NB4 (cell line): ENCODE results near the gene DMAP1.

Source experiments
- DNase-seq: peaks from one replicate; pipeline ENCODE4 v3.0.0; 2010; ENCODE audit warnings: low read depth
- H3K4me3 ChIP-seq: one replicate; pipeline ENCODE4 v1.5.1; 2011; ENCODE audit warnings: mild to moderate bottlenecking, low read depth, low read length, moderate library complexity
- CTCF ChIP-seq: IDR thresholded peaks from one replicate; pipeline ENCODE4 v1.5.1; 2012; ENCODE audit warnings: low read depth, low read length
- MAX ChIP-seq: IDR thresholded peaks from 2 replicates; pipeline ENCODE4 v1.6.1; 2011; ENCODE audit warnings: low read depth, low read length
- MYC ChIP-seq: IDR thresholded peaks from 2 replicates; pipeline ENCODE4 v1.6.1; 2011; ENCODE audit warnings: low read depth, low read length
- POLR2A ChIP-seq: IDR thresholded peaks from 2 replicates; pipeline ENCODE4 v1.6.1; 2011; ENCODE audit warnings: mild to moderate bottlenecking; ENCODE audit not compliant: insufficient read length; ENCODE audit errors: extremely low read depth

DMAP1 gene

DNA sequence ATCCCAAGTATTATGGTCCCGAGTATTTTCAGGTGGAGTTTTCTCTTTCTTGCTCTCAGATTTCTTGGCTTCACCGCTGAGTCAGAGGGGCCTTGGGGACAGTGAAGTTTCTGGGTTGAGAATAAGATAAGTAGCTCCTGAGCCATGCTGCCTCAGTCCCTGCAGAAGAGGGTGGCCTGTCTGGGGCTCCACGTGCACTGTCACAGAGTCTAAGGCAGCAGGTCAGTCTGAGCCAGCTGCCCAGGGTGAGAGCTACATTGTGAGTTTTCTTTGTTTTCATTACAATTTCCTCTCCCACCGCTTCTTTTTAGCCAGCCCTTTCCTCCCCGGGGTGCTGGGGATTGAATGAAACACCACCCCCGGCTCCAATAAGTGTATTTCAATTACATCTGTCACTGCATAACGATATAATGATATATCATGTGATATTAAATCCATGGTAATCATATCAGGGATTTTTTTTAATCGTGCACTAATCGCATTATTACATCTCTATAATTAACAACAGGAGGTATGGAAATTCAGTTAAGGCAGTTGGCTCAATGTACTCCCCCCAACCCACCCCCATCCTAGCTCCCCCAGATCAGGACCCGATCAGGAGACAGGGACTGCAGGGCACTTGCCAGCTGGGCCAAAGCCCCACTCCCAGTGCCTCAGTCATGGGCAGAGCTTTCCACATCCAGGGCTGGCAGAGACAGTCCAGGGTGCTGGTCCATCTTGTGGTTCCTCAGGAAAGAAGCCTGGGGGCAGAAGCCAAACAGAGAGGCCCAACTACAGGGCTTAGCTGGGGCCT is 43.7 kb downstream of the DMAP1 start:
- no peak for TF ChIP-seq CTCF
- no peak for TF ChIP-seq MAX
- no peak for TF ChIP-seq MYC
- TF ChIP-seq POLR2A, result no peak

DNA sequence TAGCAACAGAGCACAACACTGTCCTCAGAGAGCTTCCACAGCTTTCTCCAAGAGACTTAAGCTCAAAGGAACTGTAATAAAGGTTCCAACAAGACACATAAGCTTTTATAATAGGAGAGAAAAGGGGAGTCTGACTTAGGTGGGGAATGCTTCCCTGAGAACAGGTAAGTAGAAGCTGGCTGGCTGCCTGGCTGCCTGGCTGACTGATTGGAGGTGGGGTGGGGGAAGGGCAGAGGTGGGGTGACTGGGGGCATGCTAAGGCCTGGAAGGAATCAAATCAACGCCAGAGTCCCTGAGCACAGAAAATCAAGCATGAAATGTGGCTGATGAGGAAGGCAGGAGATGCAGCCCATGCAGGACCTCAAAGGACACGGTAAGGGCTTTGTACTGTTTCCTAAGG is 45.8 kb downstream of the DMAP1 start:
- DNase-seq, result no peak
- no peak for TF ChIP-seq MAX
- no peak for TF ChIP-seq POLR2A
- no peak for TF ChIP-seq MYC
- no peak overlapping the region for H3K4me3 ChIP-seq

More for the DNA sequence above, 43.7 kb downstream of the DMAP1 start:
- H3K4me3 ChIP-seq, result no peak overlapping the region
- no peak for DNase-seq

- DNase-seq, result no peak
- no peak for TF ChIP-seq MYC
- TF ChIP-seq CTCF, result no peak
- TF ChIP-seq MAX, result no peak
- no peak for TF ChIP-seq POLR2A
Observed at GRCh38 chr1:44260792-44261170, 47.5 kb downstream of the DMAP1 start.

GRCh38 chr1:44261171-44261817 is 48.0 kb downstream of the DMAP1 start:
- no peak overlapping the region for H3K4me3 ChIP-seq
- DNase-seq, result no peak
- TF ChIP-seq POLR2A, result no peak
- TF ChIP-seq CTCF, result no peak
- TF ChIP-seq MAX, result no peak
- no peak for TF ChIP-seq MYC

More at GRCh38 chr1:44260792-44261170, 47.5 kb downstream of the DMAP1 start:
- H3K4me3 ChIP-seq, result no peak overlapping the region

DNA sequence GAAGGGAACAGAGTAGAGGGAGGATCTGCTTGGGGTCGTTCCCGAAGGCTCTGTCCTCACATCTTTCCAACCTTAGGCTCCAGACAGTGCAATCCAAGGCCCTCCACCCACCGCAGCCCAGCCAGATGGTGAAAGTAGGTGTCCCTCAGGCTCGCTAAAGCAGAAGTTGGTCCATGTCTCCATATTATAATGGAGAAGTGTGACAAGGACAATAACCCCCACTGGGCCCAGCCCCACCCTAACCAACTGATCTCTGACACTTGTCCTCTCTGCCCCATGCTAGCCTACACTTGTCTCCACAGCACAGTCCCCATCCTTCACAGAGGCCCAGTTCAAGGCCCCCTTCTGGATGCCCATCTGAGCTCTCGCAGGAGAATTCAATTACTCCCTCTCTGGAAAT is 48.7 kb downstream of the DMAP1 start:
- no peak overlapping the region for H3K4me3 ChIP-seq
- TF ChIP-seq MAX, result no peak
- TF ChIP-seq POLR2A, result no peak
- no peak for TF ChIP-seq MYC
- no peak for TF ChIP-seq CTCF
- DNase-seq, result no peak

- TF ChIP-seq MAX, result no peak
- no peak for TF ChIP-seq MYC
- no peak for TF ChIP-seq CTCF
- TF ChIP-seq POLR2A, result no peak
Observed at GRCh38 chr1:44262414-44262813, 49.1 kb downstream of the DMAP1 start.

More at GRCh38 chr1:44262414-44262813, 49.1 kb downstream of the DMAP1 start:
- DNase-seq, result no peak
- H3K4me3 ChIP-seq, result no peak overlapping the region
